Adrenal gland (tissue), 12 donors: ENCODE measurements around the gene MTIF2. TPM values are rescaled to one million over a fixed set of nuclear protein-coding genes. Genes with fewer than 3 reads are reported as not detected.
"Not testable (repeated sequence)": the region's sequence is repeated elsewhere in the genome, so short reads cannot be mapped to it uniquely, and the experiment has no call there.

Experiments
- DNase-seq, 7 donors: peaks; one replicate each; pipeline ENCODE4 v3.0.0-alpha.2; 2019 to 2020
- H3K27ac ChIP-seq, 5 donors: fragments of 200-600 bp; sonication (generic) in 4 of 5; 1 replicate in 3 of 5; 2 replicates in 2 of 5; pipeline versions ENCODE4 v1.5.1 to v1.8.0; 2016 to 2020; ENCODE audit warnings: mild to moderate bottlenecking in 1 of 5
- H3K27me3 ChIP-seq: fragments of 200-600 bp; 2 replicates; pipeline ENCODE4 v1.8.0; 2021
- H3K36me3 ChIP-seq, 2 donors: fragments of 200-600 bp; replicated peaks in 1 of 2; 1 replicate in 1 of 2; 2 replicates in 1 of 2; pipeline versions ENCODE4 v1.5.1 to v1.8.0; 2018 to 2022
- H3K4me1 ChIP-seq, 2 donors: fragments of 200-600 bp; replicated peaks in 1 of 2; 1 replicate in 1 of 2; 2 replicates in 1 of 2; pipeline versions ENCODE4 v1.5.1 to v1.8.0; 2018 to 2021
- H3K4me3 ChIP-seq, 4 donors: fragments of 200-600 bp; sonication (generic) in 3 of 4; one replicate each; pipeline ENCODE4 v1.5.1; 2016 to 2018
- H3K9me3 ChIP-seq, 3 donors: fragments of 200-600 bp; sonication (generic) in 1 of 3; replicated peaks in 1 of 3; 1 replicate in 2 of 3; 2 replicates in 1 of 3; pipeline versions ENCODE4 v1.5.1 to v1.8.0; 2016 to 2021
- CTCF ChIP-seq, 6 experiments: fragments of 450-650 bp in 4 of 6; fragments of 200-600 bp in 2 of 6; sonication (generic) in 1 of 6; IDR thresholded peaks; 1 replicate in 5 of 6; 2 replicates in 1 of 6; pipeline versions ENCODE4 v1.5.1 to v1.8.0; 2016 to 2021; ENCODE audit warnings: antibody characterized with exemption in 6 of 6, mild to moderate bottlenecking in 2 of 6, moderate library complexity in 1 of 6
- POLR2A ChIP-seq, 2 donors: fragments of 450-650 bp; IDR thresholded peaks; one replicate each; pipeline ENCODE4 v1.6.1; 2017; ENCODE audit warnings: antibody characterized with exemption in 2 of 2, mild to moderate bottlenecking in 2 of 2, moderate library complexity in 1 of 2
- WGBS, 4 donors: extraction: QIAGEN DNeasy Blood & Tissue Kit in 2 of 4; methylation state at CpG; one replicate each; pipeline versions ENCODE4 v1.1.5 to v1.1.7; 2013 to 2017; 5-methylcytosine and 5-hydroxymethylcytosine counted together
- intact Hi-C, 2 donors: fragments of 100-400 bp; cut with DNase I; formaldehyde crosslinking; loops; one replicate each; pipeline versions ENCODE4 v1.14.1 to v1.15.0; 2022 to 2023
- polyA plus RNA-seq, 3 donors: library from polyadenylated mRNA; stranded (reverse); fragments of 200-250 nt in 2 of 3; fragments of 350-450 nt in 1 of 3; fragmentation: Illumina TruSeq in 1 of 3; extraction: RNeasy Lipid Tissue Mini Kit (QIAGEN cat#74804) in 1 of 3; gene quantifications; one replicate each; pipeline ENCODE4 v1.2.3, GENCODE V29; 2013 to 2014
- small RNA-seq, 2 donors: library from RNA; depleted of rRNA; stranded (forward); fragments of <200 nt; gene quantifications; one replicate each; pipeline ENCODE3, GENCODE V24; 2016
- total RNA-seq, 9 donors: library from RNA; depleted of rRNA in 4 of 9; stranded (reverse); fragments of >200 nt in 4 of 9; fragments of 120-200 nt in 1 of 9; fragmentation: NEBNext Ultra II Directional in 1 of 9; extraction: Animal tissue kit (Norgen Biotek cat#: 25700) in 1 of 9; gene quantifications; one replicate each; pipeline versions ENCODE4 v1.1.0 to v1.2.4, GENCODE V29; 2013 to 2023
- donor health status: healthy with polysubstance abuse.
- donor health status: Bipolar disorder and iron deficiency.
- donor health status: DM: yes; HTN: yes; CAD: no.
- donor health status: DM: no; HTN: no; CAD: no.
- donor health status: DM: no; HTN: no; CAD: no.
- donor health status: DM: yes; HTN: yes; CAD: no.

Gene MTIF2
- total and polyA plus RNA-seq, 12 donors, result 18.2 to 47.4 (median 29.5) TPM

GRCh38 chr2:55204536-55204935, 64.5 kb downstream of the MTIF2 start:
- H3K9me3 ChIP-seq, result no peaks in the 10 kb centered on the region
- no peaks in the 10 kb centered on the region for H3K36me3 ChIP-seq
- H3K27me3 ChIP-seq, result no peaks in the 10 kb centered on the region
- no peak overlapping the region for H3K4me3 ChIP-seq
- no peak for DNase-seq
- WGBS, 4 donors, result 94 to 97% (median 96%) methylated on average over 3 of the region's 3 CpGs
- intact Hi-C loops, result no loop called here
- H3K4me1 ChIP-seq, result no peaks in the 10 kb centered on the region
- H3K27ac ChIP-seq, result no peak overlapping the region
- TF ChIP-seq CTCF (IDR thresholded peaks at IDR 0.05) (no peak), POLR2A (IDR thresholded peaks at IDR 0.05) (no peak)

GRCh38 chr2:55200416-55200815, 68.6 kb downstream of the MTIF2 start:
- no peak for DNase-seq
- intact Hi-C loops, result no loop called here
- Histone ChIP-seq H3K36me3 (no peaks in the 10 kb centered on the region), H3K27me3 (no peaks in the 10 kb centered on the region), H3K4me1 (no peaks in the 10 kb centered on the region), H3K27ac (no peak overlapping the region), H3K9me3 (no peaks in the 10 kb centered on the region), H3K4me3 (no peak overlapping the region)
- 90 to 98% (median 95%) methylated on average over 1 of the region's 1 CpG for WGBS, 4 donors
- TF ChIP-seq POLR2A (IDR thresholded peaks at IDR 0.05) (no peak), CTCF (IDR thresholded peaks at IDR 0.05) (no peak)

- Histone ChIP-seq H3K4me1 (no peaks in the 10 kb centered on the region), H3K27ac (no peak overlapping the region), H3K36me3 (no peaks in the 10 kb centered on the region), H3K4me3 (no peak overlapping the region), H3K27me3 (no peaks in the 10 kb centered on the region), H3K9me3 (peaks cover 0 to 5% (median 0%) of the 10 kb centered on the region in 3 donors)
- no peak for DNase-seq
- intact Hi-C loops, result no loop called here
- 84 to 100% (median 98%) methylated on average over 2 of the region's 2 CpGs for WGBS, 4 donors
- TF ChIP-seq CTCF (IDR thresholded peaks at IDR 0.05) (no peak), POLR2A (IDR thresholded peaks at IDR 0.05) (no peak)
These were observed 72.5 kb downstream of the MTIF2 start for GRCh38 chr2:55196526-55196925.

GRCh38 chr2:55191888-55192287, 77.1 kb downstream of the MTIF2 start:
- intact Hi-C loops, H3K4me1 ChIP-seq, H3K9me3 ChIP-seq, H3K36me3 ChIP-seq, DNase-seq, H3K27ac ChIP-seq, H3K4me3 ChIP-seq, H3K27me3 ChIP-seq: not testable (repeated sequence)
- 89 to 100% (median 97%) methylated on average over 2 of the region's 2 CpGs for WGBS, 4 donors

GRCh38 chr2:55186837-55187236, 82.2 kb downstream of the MTIF2 start:
- H3K4me3 ChIP-seq, intact Hi-C loops, H3K4me1 ChIP-seq, H3K9me3 ChIP-seq, DNase-seq, H3K27me3 ChIP-seq, H3K36me3 ChIP-seq, H3K27ac ChIP-seq: not testable (repeated sequence)
- 82 to 94% (median 85%) methylated on average over 8 of the region's 8 CpGs for WGBS, 4 donors

Small RNAs within 50 kb of the gene (small RNA-seq; reads per million reads assigned to genes)
- 0 reads per million in 2 donors for gene RF00019

Other genes starting within 250 kb of the MTIF2 start
- gene RTN4, start 218.8 kb downstream of the MTIF2 start, total RNA-seq, result 100 to 1,000 TPM; 114 to 538 (median 476) TPM
- gene RTN4, start 218.8 kb downstream of the MTIF2 start, polyA plus RNA-seq, result 100 to 1,000 TPM; 240 to 694 (median 266) TPM
- 10 to 100 TPM in 4 of 9 donors, 1 to 10 TPM in 5; 4.7 to 21.3 (median 9.7) TPM for gene CLHC1, start 36.9 kb downstream of the MTIF2 start, total RNA-seq
- 10 to 100 TPM in 2 of 3 donors, 1 to 10 TPM in 1; 9.8 to 17.8 (median 16.5) TPM for gene CLHC1, start 36.9 kb downstream of the MTIF2 start, polyA plus RNA-seq
- gene RPS27A, start 36.5 kb downstream of the MTIF2 start, total RNA-seq, result 1,000 to 10,000 TPM in 2 of 9 donors, 100 to 1,000 TPM in 7; 493 to 1,820 (median 796) TPM
- 1,000 to 10,000 TPM in 2 of 3 donors, 100 to 1,000 TPM in 1; 835 to 1,338 (median 1,054) TPM for gene RPS27A, start 36.5 kb downstream of the MTIF2 start, polyA plus RNA-seq
- gene CCDC88A, start 150.6 kb upstream of the MTIF2 start, total RNA-seq, result 100 to 1,000 TPM in 1 of 9 donors, 10 to 100 TPM in 8; 18.5 to 101 (median 46.9) TPM
- gene CCDC88A, start 150.6 kb upstream of the MTIF2 start, polyA plus RNA-seq, result 10 to 100 TPM; 20.9 to 84.9 (median 31.9) TPM